HepG2 (cell line): ENCODE data around the gene ASIC2. TPM values are rescaled to one million over a fixed set of nuclear protein-coding genes. Genes with fewer than 3 reads are reported as not detected.

ENCODE experiments used
- ATAC-seq: fragments of 200-7000 bp; cut with Tn5 transposase; 3 replicates; pipeline ENCODE4 v1.9.1; 2020; ENCODE audit warnings: mild to moderate bottlenecking, moderate library complexity
- BruUV-seq: library from RNA; stranded (reverse); fragments of 400-500 nt; replicated peaks from 2 replicates; lab custom pipeline; 2021; lab: Mats Ljungman, UMichigan
- CTCF ChIA-PET: fragments of 300-600 bp; formaldehyde crosslinking; extraction: SDS; loops from one replicate; lab custom pipeline; 2021; ENCODE audit warnings: low total read pairs, inconsistent platforms, low intra/inter-chr PET ratio; lab: Yijun Ruan, JAX
- POLR2A ChIA-PET: fragments of 350-600 bp; sonication (Branson Sonifier 250); formaldehyde crosslinking; loops from one replicate; lab custom pipeline; 2020; ENCODE audit warnings: antibody characterized with exemption, inconsistent platforms; lab: Yijun Ruan, JAX
- DNase-seq: peaks from one replicate; pipeline ENCODE4 v3.0.0-alpha.2; 2015; ENCODE audit warnings: low spot score
- FAIRE-seq: peaks from 3 replicates; lab custom pipeline; 2011; peaks lifted over from hg19 to GRCh38; lab: Jason Lieb, UNC
- H2AFZ ChIP-seq: one replicate; pipeline ENCODE4 v1.6.1; 2011; ENCODE audit warnings: low read length, inconsistent platforms
- H3K27ac ChIP-seq: fragments of 300-600 bp; 3 replicates; pipeline ENCODE4 v1.8.0; 2011; ENCODE audit warnings: mixed run types, mild to moderate bottlenecking, mixed read lengths, low read length, inconsistent platforms; ENCODE audit not compliant: insufficient read depth; ENCODE audit errors: extremely low read length
- H3K27me3 ChIP-seq, 2 experiments: fragments of 200-600 bp in 1 of 2; 2 replicates in 1 of 2; 3 replicates in 1 of 2; pipeline versions ENCODE4 v1.6.0 to v1.8.0; 2011; ENCODE audit warnings: low read length in 2 of 2, mild to moderate bottlenecking in 2 of 2, moderate library complexity in 2 of 2, inconsistent platforms in 1 of 2; ENCODE audit not compliant: insufficient read depth in 2 of 2, control insufficient read depth in 1 of 2
- H3K36me3 ChIP-seq, 2 experiments: fragments of 200-600 bp in 1 of 2; replicated peaks in 1 of 2; 2 replicates in 1 of 2; 3 replicates in 1 of 2; pipeline versions ENCODE4 v1.5.1 to v1.8.0; 2011; ENCODE audit warnings: low read length in 2 of 2, inconsistent platforms in 1 of 2; ENCODE audit not compliant: insufficient read depth in 2 of 2, control insufficient read depth in 1 of 2
- H3K4me1 ChIP-seq: 2 replicates; pipeline ENCODE4 v1.5.1; 2012; ENCODE audit warnings: low read length, inconsistent platforms; ENCODE audit not compliant: insufficient read depth
- H3K4me2 ChIP-seq: 2 replicates; pipeline ENCODE4 v1.6.0; 2011; ENCODE audit warnings: low read depth, low read length, inconsistent platforms
- H3K4me3 ChIP-seq, 3 experiments: fragments of 200-600 bp in 1 of 3; sonication (generic), shearing (Covaris generic) in 1 of 3; replicated peaks in 1 of 3; 2 replicates each; pipeline ENCODE4 v1.5.1; 2011 to 2016; ENCODE audit warnings: low read length in 3 of 3, inconsistent platforms in 2 of 3, low read depth in 2 of 3, mild to moderate bottlenecking in 2 of 3, control low read depth in 1 of 3, mixed read lengths in 1 of 3; ENCODE audit not compliant: insufficient read depth in 1 of 3
- H3K79me2 ChIP-seq: one replicate; pipeline ENCODE4 v1.6.1; 2011; ENCODE audit warnings: low read length, inconsistent platforms; ENCODE audit not compliant: insufficient read depth
- H3K9ac ChIP-seq: 2 replicates; pipeline ENCODE4 v1.6.0; 2011; ENCODE audit warnings: mild to moderate bottlenecking, low read depth, low read length, inconsistent platforms; ENCODE audit not compliant: insufficient read depth
- H3K9me3 ChIP-seq: 2 replicates; pipeline ENCODE4 v1.5.1; 2012; ENCODE audit warnings: mild to moderate bottlenecking, low read length
- H4K20me1 ChIP-seq: 2 replicates; pipeline ENCODE4 v1.6.0; 2011; ENCODE audit warnings: inconsistent platforms, mild to moderate bottlenecking, low read length, moderate library complexity; ENCODE audit not compliant: insufficient read depth
- AKNA ChIP-seq: sonication (generic); formaldehyde crosslinking; IDR thresholded peaks from 2 replicates; pipeline ENCODE4 v1.4.0; 2020; ENCODE audit warnings: missing genetic modification reagents, borderline replicate concordance
- ELK4 ChIP-seq: sonication (generic); formaldehyde crosslinking; IDR thresholded peaks from 2 replicates; pipeline ENCODE4 v1.9.0; 2021; ENCODE audit warnings: missing genetic modification reagents, borderline replicate concordance
- MAFF ChIP-seq: IDR thresholded peaks from 2 replicates; pipeline ENCODE4 v1.6.1; 2011; ENCODE audit warnings: low read depth, low read length, improper control_type of control experiment
- NFYB ChIP-seq: sonication (generic); formaldehyde crosslinking; IDR thresholded peaks from 2 replicates; pipeline ENCODE4 v1.4.0; 2020; ENCODE audit warnings: missing genetic modification reagents
- NPAS2 ChIP-seq: sonication (generic); formaldehyde crosslinking; IDR thresholded peaks from 2 replicates; pipeline ENCODE4 v1.8.0; 2022; ENCODE audit warnings: mild to moderate bottlenecking, missing genetic modification reagents, borderline replicate concordance
- SMAD9 ChIP-seq: sonication (generic); formaldehyde crosslinking; IDR thresholded peaks from 2 replicates; pipeline ENCODE4 v1.5.1; 2020; ENCODE audit warnings: mild to moderate bottlenecking, missing genetic modification reagents
- ZNF281 ChIP-seq: sonication (generic); formaldehyde crosslinking; IDR thresholded peaks from 2 replicates; pipeline ENCODE4 v1.4.0; 2020; ENCODE audit warnings: missing genetic modification reagents, borderline replicate concordance
- ZNF354B ChIP-seq: sonication (generic); formaldehyde crosslinking; IDR thresholded peaks from 2 replicates; pipeline ENCODE4 v1.8.0; 2022; ENCODE audit warnings: mild to moderate bottlenecking, missing genetic modification reagents
- ZNF367 ChIP-seq: sonication (generic); formaldehyde crosslinking; IDR thresholded peaks from 2 replicates; pipeline ENCODE4 v1.4.0; 2020; ENCODE audit warnings: missing genetic modification reagents, borderline replicate concordance
- ZNF607 ChIP-seq: sonication (generic); formaldehyde crosslinking; IDR thresholded peaks from 2 replicates; pipeline ENCODE4 v1.5.1; 2020; ENCODE audit warnings: missing genetic modification reagents, mild to moderate bottlenecking, borderline replicate concordance
- ZNF766 ChIP-seq: sonication (generic); formaldehyde crosslinking; IDR thresholded peaks from 2 replicates; pipeline ENCODE4 v1.5.0; 2020; ENCODE audit warnings: missing genetic modification reagents, borderline replicate concordance
- WGBS: methylation state at CpG from one replicate; pipeline ENCODE4 v1.1.6; 2017; ENCODE audit warnings: low lambda C conversion rate; 5-methylcytosine and 5-hydroxymethylcytosine counted together
- in situ Hi-C: cut with HindIII; loops from 2 replicates; pipeline ENCODE4 v1.10.0; 2017; ENCODE audit warnings: low pct_unique_long_range_greater_than_20kb; ENCODE audit not compliant: extremely low pct_ligation_motif_present
- intact Hi-C: fragments of 100-400 bp; cut with micrococcal nuclease; formaldehyde crosslinking; loops from one replicate; pipeline ENCODE4 v1.10.0; 2022; ENCODE audit not compliant: unreplicated experiment
- polyA plus RNA-seq, 8 experiments: library from polyadenylated mRNA; depleted of rRNA in 3 of 8; stranded (reverse) in 7 of 8; unstranded in 1 of 8; fragments of >200 nt; fragmentation: Illumina TruSeq in 4 of 8; extraction: Trizol in 4 of 8; gene quantifications; 2 replicates each; pipeline versions ENCODE4 v1.2.1 to v1.2.3, GENCODE V29; 2011 to 2016; ENCODE audit warnings: low read depth in 4 of 8, missing spikeins in 1 of 8, mixed read lengths in 1 of 8; ENCODE audit not compliant: insufficient read depth in 1 of 8
- total RNA-seq, 5 experiments: library from RNA; depleted of rRNA; stranded (reverse); fragments of >200 nt; fragmentation: Illumina TruSeq; extraction: Trizol; gene quantifications; 2 replicates each; pipeline ENCODE4 v1.2.3, GENCODE V29; 2016; ENCODE audit warnings: low read depth in 1 of 5
- TF ChIP-seq, protein P1 (sequence below): sonication (generic); formaldehyde crosslinking; IDR thresholded peaks from 2 replicates; pipeline ENCODE4 v1.8.0; 2022; ENCODE audit warnings: missing genetic modification reagents, mild to moderate bottlenecking, moderate library complexity, borderline replicate concordance
- TF ChIP-seq, protein P2 (sequence below): IDR thresholded peaks from 2 replicates; pipeline ENCODE4 v1.6.1; 2016; ENCODE audit warnings: missing genetic modification reagents, missing compliant biosample characterization

ASIC2 gene
- total and polyA plus RNA-seq, 2 of the 13 experiments (the other 11 are each of a cell fraction or from before 2014, with no cell fraction given) = not detected

DNA sequence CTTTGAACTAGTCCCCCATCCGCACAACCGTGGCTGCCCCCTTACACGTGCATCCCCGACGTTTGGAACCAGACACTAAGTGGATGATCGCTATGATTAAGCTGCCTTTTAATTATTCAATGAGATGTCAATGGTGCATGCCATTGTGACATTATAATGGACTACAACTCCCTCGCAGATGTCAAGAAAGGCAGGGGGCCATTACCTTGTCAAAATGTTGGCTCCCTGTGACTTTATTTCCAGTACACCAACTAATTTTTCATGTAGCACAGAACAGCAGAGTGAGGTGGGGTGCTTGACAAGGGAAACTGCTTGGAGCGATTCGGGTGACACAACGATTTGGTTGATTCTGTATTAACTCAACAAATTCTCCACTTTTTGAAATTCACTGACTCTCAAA is 26.5 kb downstream of the ASIC2 start:
- ChIA-PET POLR2A (no interaction called here), CTCF (no interaction called here)
- Histone ChIP-seq H3K9ac (no peak overlapping the region), H4K20me1 (0 out of 2 replicates have a peak, but pooled peaks cover 2% of the 10 kb centered on the region), H3K4me1 (no peaks in the 10 kb centered on the region), H2AFZ (no peak overlapping the region), H3K27me3 (peaks cover 1 to 14% of the 10 kb centered on the region in 2 experiments; a peak in 2 of 5 replicates), H3K4me3 (no peak overlapping the region), H3K27ac (no peak overlapping the region), H3K36me3 (no peaks in the 10 kb centered on the region), H3K9me3 (no peaks in the 10 kb centered on the region), H3K4me2 (no peak overlapping the region), H3K79me2 (no peaks in the 10 kb centered on the region)
- BruUV-seq = no TSS peak
- in situ Hi-C loops (no loop called here), intact Hi-C loops (no loop called here)
- FAIRE-seq (no peak), DNase-seq (no peak), ATAC-seq (no peak)
- 0% methylated on average over 10 of the region's 10 CpGs for WGBS
- TF ChIP-seq, protein P1, sequence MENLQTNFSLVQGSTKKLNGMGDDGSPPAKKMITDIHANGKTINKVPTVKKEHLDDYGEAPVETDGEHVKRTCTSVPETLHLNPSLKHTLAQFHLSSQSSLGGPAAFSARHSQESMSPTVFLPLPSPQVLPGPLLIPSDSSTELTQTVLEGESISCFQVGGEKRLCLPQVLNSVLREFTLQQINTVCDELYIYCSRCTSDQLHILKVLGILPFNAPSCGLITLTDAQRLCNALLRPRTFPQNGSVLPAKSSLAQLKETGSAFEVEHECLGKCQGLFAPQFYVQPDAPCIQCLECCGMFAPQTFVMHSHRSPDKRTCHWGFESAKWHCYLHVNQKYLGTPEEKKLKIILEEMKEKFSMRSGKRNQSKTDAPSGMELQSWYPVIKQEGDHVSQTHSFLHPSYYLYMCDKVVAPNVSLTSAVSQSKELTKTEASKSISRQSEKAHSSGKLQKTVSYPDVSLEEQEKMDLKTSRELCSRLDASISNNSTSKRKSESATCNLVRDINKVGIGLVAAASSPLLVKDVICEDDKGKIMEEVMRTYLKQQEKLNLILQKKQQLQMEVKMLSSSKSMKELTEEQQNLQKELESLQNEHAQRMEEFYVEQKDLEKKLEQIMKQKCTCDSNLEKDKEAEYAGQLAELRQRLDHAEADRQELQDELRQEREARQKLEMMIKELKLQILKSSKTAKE (CRISPR knock-in tag) = no peak
- TF ChIP-seq, protein P2, sequence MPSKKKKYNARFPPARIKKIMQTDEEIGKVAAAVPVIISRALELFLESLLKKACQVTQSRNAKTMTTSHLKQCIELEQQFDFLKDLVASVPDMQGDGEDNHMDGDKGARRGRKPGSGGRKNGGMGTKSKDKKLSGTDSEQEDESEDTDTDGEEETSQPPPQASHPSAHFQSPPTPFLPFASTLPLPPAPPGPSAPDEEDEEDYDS (CRISPR knock-in tag) = no peak
- TF ChIP-seq NPAS2 (CRISPR knock-in tag) (no peak), ELK4 (CRISPR knock-in tag) (no peak), ZNF766 (CRISPR knock-in tag) (no peak), SMAD9 (CRISPR knock-in tag) (no peak), ZNF281 (no peak), MAFF (no peak), AKNA (CRISPR knock-in tag) (no peak), ZNF354B (no peak), NFYB (CRISPR knock-in tag) (no peak), ZNF607 (CRISPR knock-in tag) (no peak), ZNF367 (CRISPR knock-in tag) (no peak)
